ENCODE data around the gene PPP1R9A.

DNA sequence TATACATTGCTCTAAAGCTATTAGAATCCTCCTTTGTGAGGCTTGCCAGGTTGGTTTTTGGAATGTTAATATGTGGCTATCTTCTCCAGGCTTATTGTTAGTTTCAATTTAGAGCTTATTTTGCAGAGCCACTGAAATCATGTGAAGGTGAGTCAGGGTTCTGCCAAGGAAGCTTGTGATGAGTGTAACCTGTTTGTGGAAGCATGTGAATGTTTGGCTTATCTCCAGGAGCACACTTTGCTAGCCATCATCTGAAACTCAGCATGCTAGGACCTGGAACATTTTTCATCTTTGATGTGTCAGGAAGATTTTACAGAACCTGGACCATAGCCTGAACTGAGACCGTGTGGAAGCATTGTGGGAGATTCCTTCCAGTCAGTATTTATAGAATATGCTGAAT lies 197.3 kb downstream of the PPP1R9A start:
- TF ChIP-seq, protein P1, sequence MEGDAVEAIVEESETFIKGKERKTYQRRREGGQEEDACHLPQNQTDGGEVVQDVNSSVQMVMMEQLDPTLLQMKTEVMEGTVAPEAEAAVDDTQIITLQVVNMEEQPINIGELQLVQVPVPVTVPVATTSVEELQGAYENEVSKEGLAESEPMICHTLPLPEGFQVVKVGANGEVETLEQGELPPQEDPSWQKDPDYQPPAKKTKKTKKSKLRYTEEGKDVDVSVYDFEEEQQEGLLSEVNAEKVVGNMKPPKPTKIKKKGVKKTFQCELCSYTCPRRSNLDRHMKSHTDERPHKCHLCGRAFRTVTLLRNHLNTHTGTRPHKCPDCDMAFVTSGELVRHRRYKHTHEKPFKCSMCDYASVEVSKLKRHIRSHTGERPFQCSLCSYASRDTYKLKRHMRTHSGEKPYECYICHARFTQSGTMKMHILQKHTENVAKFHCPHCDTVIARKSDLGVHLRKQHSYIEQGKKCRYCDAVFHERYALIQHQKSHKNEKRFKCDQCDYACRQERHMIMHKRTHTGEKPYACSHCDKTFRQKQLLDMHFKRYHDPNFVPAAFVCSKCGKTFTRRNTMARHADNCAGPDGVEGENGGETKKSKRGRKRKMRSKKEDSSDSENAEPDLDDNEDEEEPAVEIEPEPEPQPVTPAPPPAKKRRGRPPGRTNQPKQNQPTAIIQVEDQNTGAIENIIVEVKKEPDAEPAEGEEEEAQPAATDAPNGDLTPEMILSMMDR (conservative IDR thresholded peaks at IDR 0.05; ENCODE audit: low read depth, low read length) = no peak
- TF ChIP-seq EZH2 (IDR thresholded peaks at IDR 0.05; ENCODE audit: borderline replicate concordance, low read depth, low read length, poor library complexity, severe bottlenecking) = no peak
